Testis (tissue), 3 donors: Measurements from ENCODE around the gene GRK4. TPM values are rescaled to one million over a fixed set of nuclear protein-coding genes. Genes with fewer than 3 reads are reported as not detected.

Source experiments
- DNase-seq: peaks from one replicate; pipeline ENCODE4 v3.0.0-alpha.2; 2019
- H3K27ac ChIP-seq, 2 donors: fragments of 200-600 bp; sonication (generic); one replicate each; pipeline ENCODE4 v1.5.1; 2019
- H3K27me3 ChIP-seq: fragments of 200-600 bp; sonication (generic); one replicate; pipeline ENCODE4 v1.5.1; 2019
- H3K36me3 ChIP-seq: fragments of 200-600 bp; sonication (generic); one replicate; pipeline ENCODE4 v1.5.1; 2017; ENCODE audit warnings: low read depth; ENCODE audit errors: missing control alignments
- H3K4me1 ChIP-seq: fragments of 200-600 bp; sonication (generic); one replicate; pipeline ENCODE4 v1.5.1; 2019
- H3K4me3 ChIP-seq, 2 donors: fragments of 200-600 bp; sonication (generic); one replicate each; pipeline ENCODE4 v1.5.1; 2017 to 2019
- H3K9me3 ChIP-seq: fragments of 200-600 bp; sonication (generic); one replicate; pipeline ENCODE4 v1.5.1; 2017
- CTCF ChIP-seq, 3 experiments: fragments of 450-650 bp in 2 of 3; fragments of 200-600 bp in 1 of 3; sonication (generic) in 1 of 3; IDR thresholded peaks; one replicate each; pipeline ENCODE4 v1.5.1; 2016 to 2019; ENCODE audit warnings: antibody characterized with exemption in 3 of 3, mild to moderate bottlenecking in 2 of 3, moderate library complexity in 1 of 3
- POLR2A ChIP-seq: fragments of 450-650 bp; IDR thresholded peaks from one replicate; pipeline ENCODE4 v1.6.1; 2017; ENCODE audit warnings: antibody characterized with exemption, mild to moderate bottlenecking, moderate library complexity
- WGBS, 2 donors: methylation state at CpG; one replicate each; pipeline ENCODE4 v1.1.5; 2018; 5-methylcytosine and 5-hydroxymethylcytosine counted together
- intact Hi-C: fragments of 100-400 bp; cut with DNase I; formaldehyde crosslinking; loops from one replicate; pipeline ENCODE4 v1.15.1; 2023; ENCODE audit warnings: low total_unique reads
- polyA plus RNA-seq: library from polyadenylated mRNA; stranded (reverse); fragments of 350-450 nt; fragmentation: Illumina TruSeq; extraction: RNeasy Lipid Tissue Mini Kit (QIAGEN cat#74804); gene quantifications from one replicate; pipeline ENCODE4 v1.2.3, GENCODE V29; 2014; ENCODE audit warnings: low read depth, low replicate concordance; ENCODE audit not compliant: insufficient read depth
- total RNA-seq, 2 donors: library from RNA; depleted of rRNA; stranded (reverse); fragments of >200 nt; gene quantifications; one replicate each; pipeline ENCODE4 v1.2.3, GENCODE V29; 2016

Gene GRK4
- total and polyA plus RNA-seq, 3 donors from 2014 or later: 33.8 to 106 (median 73.0) TPM

DNA sequence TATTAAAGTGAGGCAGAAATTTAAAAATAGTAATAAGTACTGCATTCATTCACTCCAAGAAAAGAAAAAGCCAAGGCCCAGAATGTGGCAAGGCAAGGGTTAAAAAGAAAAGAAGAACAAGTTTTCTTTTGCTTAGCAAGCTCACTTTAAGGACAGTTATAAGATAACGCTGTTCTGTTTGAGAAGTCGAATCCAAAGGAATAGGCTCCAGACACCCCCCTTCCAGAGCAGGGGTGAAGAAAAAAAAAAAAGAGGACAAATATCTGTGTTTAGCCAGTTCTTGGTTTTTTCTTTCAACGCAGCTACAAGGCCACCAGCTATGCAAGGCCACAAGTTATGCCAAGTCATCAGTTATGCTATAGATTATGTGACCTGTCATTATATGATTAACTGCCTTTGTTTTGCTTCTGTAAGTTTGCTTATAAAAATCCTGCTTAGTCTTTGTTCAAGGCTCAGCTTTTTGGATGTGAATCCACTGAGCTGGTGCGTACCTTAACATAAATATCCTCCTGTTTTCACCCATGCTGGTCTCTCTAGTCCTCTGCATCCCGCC is 1.4 kb downstream of the GRK4 start:
- Histone ChIP-seq H3K27me3 (no peaks in the 10 kb centered on the region), H3K9me3 (no peaks in the 10 kb centered on the region), H3K27ac (no peak overlapping the region), H3K4me3 (peak overlapping the region in 1 of 2 donors; percentile 99), H3K36me3 (no peaks in the 10 kb centered on the region), H3K4me1 (peaks cover 13% of the 10 kb centered on the region)
- TF ChIP-seq POLR2A: no peak
- no peak for TF ChIP-seq CTCF (IDR thresholded peaks at IDR 0.05)
- intact Hi-C loops: no loop called here
- DNase-seq: no peak
- 35 to 42% methylated on average over 5 of the region's 5 CpGs for WGBS, 2 donors

GRCh38 chr4:2965262-2965661 is 1.9 kb downstream of the GRK4 start:
- intact Hi-C loops: no loop called here
- no peaks in the 10 kb centered on the region for H3K27me3 ChIP-seq

DNA sequence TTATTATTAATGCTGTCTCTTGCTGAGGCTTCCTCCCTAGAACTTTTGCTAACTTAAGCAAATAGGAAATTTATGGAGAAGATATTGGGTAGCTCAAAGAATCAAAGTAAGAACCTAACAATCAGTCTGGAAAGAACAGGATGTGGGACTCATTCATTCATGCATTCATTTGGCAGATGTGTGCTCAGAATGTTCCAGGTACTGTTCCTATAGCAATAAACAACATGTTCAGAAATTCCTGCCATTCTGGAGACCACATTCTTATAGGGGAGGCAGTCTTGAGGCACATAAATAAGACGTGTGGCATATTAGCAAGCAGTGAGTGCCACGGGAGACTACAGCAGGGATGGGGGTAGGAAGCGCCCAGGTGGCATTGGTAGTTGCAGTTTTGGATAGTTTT is 5.0 kb downstream of the GRK4 start:
- Histone ChIP-seq H3K27me3 (no peaks in the 10 kb centered on the region), H3K9me3 (no peaks in the 10 kb centered on the region), H3K4me1 (peaks cover 3% of the 10 kb centered on the region), H3K36me3 (no peaks in the 10 kb centered on the region), H3K27ac (no peak overlapping the region), H3K4me3 (no peak overlapping the region)
- intact Hi-C loops: no loop called here
- DNase-seq: no peak
- TF ChIP-seq POLR2A: no peak
- TF ChIP-seq CTCF (IDR thresholded peaks at IDR 0.05): no peak
- 69 to 74% methylated on average over 3 of the region's 3 CpGs for WGBS, 2 donors

More at GRCh38 chr4:2965262-2965661, 1.9 kb downstream of the GRK4 start:
- H3K27ac ChIP-seq: no peak overlapping the region
- no peaks in the 10 kb centered on the region for H3K36me3 ChIP-seq
- no peak for DNase-seq
- TF ChIP-seq CTCF (IDR thresholded peaks at IDR 0.05) (no peak), POLR2A (no peak)
- whole genome bisulfite sequencing, 2 donors: 87 to 93% methylated on average over 16 of the region's 16 CpGs
- peaks cover 13% of the 10 kb centered on the region for H3K4me1 ChIP-seq
- H3K4me3 ChIP-seq: no peak overlapping the region
- no peaks in the 10 kb centered on the region for H3K9me3 ChIP-seq

GRCh38 chr4:2971275-2971674 is 7.9 kb downstream of the GRK4 start:
- no peak overlapping the region for H3K4me3 ChIP-seq
- no peaks in the 10 kb centered on the region for H3K36me3 ChIP-seq
- no peak for DNase-seq
- H3K27ac ChIP-seq: peak overlapping the region in 1 of 2 donors; percentile 61
- TF ChIP-seq POLR2A: no peak
- TF ChIP-seq CTCF (IDR thresholded peaks at IDR 0.05): no peak
- intact Hi-C loops: no loop called here
- 64 to 84% methylated on average over 3 of the region's 3 CpGs for WGBS, 2 donors
- no peaks in the 10 kb centered on the region for H3K9me3 ChIP-seq
- H3K4me1 ChIP-seq: peaks cover 11% of the 10 kb centered on the region
- H3K27me3 ChIP-seq: no peaks in the 10 kb centered on the region
